HG02884 (cell line): ENCODE data around the gene GJC3.
"Not testable (repeated sequence)": the region's sequence is repeated elsewhere in the genome, so short reads cannot be mapped to it uniquely, and the experiment has no call there.

Source experiments
- ATAC-seq: cut with Tn5 transposase; IDR thresholded peaks from one replicate; pipeline ENCODE4 v1.9.1; 2021; ENCODE audit warnings: mild to moderate bottlenecking, moderate library complexity; ENCODE audit not compliant: unreplicated experiment

The GJC3 gene

GRCh38 chr7:99930376-99930775 is 956 bp upstream of the GJC3 start:
- ATAC-seq: no peak

DNA sequence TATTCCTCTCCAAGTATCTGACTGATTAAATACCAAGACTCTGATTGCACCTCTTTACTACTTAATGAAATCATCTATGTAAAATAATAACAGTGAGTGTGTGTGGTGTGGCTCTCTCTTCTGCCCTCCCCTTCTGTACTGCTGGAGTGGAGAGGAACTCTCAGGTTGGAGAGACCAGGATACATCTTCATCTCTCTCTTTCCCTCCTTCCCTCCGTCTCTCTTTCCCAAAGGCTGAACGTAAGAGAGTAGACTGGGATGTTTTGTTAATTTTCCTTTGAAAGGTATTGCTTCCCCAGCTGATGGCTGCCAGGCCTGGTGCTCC is 272 bp upstream of the GJC3 start:
- no peak for ATAC-seq

GRCh38 chr7:99928188-99928587 is 1.2 kb downstream of the GJC3 start:
- ATAC-seq: no peak

- ATAC-seq: no peak
Observed at GRCh38 chr7:99927536-99927935, 1.9 kb downstream of the GJC3 start.

- no peak for ATAC-seq
Observed at GRCh38 chr7:99926321-99926720, 3.1 kb downstream of the GJC3 start.

DNA sequence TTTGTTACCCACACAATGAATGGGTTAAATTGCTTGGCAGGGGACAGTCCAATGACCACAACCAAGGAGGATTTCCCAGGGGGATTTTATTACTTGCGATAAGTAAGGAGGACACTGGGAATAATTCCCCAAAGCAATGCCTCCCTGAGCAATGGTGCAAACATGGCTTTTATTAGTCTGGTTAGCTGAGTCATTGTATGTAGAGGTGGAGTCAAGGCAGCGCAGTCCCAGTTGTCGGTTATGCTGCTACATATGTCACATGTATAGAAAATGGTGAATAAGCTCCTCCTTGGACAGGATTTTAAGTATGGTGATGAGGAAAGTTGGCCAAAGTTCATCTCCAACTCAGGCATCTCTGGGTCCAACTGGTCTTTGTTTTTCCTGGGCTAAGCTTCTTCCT is 6.2 kb downstream of the GJC3 start:
- ATAC-seq: no peak

GRCh38 chr7:99920149-99920548 is 9.3 kb downstream of the GJC3 start:
- ATAC-seq: no peak

DNA sequence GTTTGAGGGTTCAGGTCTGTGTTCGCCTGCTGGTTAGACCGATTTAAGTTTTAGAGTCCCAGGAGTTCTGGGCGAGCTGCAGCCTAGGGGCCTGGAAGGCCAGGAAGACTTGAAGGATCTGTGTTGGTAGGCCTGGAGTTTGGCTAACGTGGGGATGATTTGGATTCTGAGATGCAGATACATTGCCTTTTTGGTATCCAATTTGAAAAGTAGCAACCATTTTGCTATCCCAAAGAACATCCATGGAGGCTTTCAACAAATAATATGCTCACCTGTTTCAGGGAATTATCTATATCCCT is 9.7 kb downstream of the GJC3 start:
- no peak for ATAC-seq

GRCh38 chr7:99918959-99919813 is 10.2 kb downstream of the GJC3 start, which contains the start of gene TRIM4:
TSS of gene TRIM4 (minus strand) at chr7:99919530. CDS start at chr7:99919401, 129 bp downstream.
- ATAC-seq: peak; percentile 95

- ATAC-seq: no peak
Observed at GRCh38 chr7:99910976-99911375, 18.4 kb downstream of the GJC3 start.

DNA sequence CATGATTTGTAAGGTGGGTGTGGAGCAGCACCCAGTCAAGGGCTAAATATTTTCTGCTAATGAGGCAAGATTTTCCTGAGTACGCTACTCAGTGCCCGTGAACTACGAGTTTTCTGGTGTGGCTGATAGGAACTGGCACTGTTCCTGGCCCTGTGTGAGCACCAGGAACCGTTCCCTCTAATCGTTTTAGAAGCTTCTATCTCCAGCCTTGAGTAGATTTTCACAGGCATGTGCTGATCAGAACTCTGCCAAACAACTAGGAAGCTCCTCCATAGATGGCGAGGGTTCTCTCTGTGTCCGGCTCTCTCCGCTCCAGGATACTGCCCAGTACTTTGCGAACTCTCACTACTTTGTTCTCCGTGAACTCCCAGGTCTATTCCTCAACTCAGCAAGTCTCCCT is 27.8 kb downstream of the GJC3 start:
- ATAC-seq: no peak

DNA sequence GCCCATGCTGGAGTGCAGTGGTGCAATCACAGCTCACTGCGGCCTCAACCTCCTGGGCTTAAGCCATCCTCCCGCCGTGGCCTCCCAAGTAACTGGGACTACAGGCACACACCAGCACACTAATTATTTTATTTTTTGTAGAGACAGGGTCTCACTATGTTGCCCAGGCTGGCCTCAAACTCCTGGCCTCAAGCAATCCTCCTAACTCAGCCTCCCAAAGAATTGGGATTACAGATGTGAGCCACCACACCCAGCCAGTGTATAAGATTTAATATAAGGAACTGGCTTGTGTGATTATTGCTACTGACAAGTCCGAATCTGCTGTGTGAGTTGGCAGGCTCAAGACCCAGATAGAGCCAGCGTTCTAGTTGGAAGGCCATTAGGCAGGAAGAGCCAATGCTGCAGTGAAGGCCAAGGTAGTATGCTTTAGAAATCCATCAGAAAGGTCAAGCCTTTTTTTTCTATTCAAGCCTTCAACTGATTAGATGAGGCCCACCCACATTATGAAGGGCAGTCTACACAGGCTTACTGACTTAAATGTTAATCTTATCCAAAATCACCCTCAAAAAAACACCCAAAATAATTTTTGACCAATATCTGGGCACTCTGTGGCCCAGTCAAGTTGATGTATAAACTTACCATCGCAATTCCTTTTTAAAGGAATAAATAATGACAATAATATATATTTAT is 29.4 kb downstream of the GJC3 start:
- no peak for ATAC-seq

DNA sequence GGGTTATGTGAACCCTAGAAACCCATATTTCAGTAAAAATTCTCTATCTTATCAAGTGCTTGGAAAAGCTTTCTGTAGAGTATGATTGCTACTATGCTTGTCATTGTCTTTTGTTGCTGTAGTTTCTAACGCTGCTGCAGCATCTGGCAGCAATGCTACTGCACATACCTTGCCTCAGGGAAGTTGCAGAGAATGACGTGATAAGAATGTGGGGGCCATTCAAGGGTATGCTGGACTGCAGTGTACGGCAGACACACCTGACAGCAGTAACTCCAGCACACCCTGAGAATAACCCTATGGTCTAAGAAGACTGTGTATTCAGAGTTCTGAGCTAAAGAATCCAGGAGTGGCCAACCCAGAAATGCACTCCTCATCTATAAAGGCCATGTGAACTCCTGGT is 30.6 kb downstream of the GJC3 start:
- ATAC-seq: no peak

GRCh38 chr7:99898023-99898357 is 31.4 kb downstream of the GJC3 start:
- ATAC-seq: no peak

DNA sequence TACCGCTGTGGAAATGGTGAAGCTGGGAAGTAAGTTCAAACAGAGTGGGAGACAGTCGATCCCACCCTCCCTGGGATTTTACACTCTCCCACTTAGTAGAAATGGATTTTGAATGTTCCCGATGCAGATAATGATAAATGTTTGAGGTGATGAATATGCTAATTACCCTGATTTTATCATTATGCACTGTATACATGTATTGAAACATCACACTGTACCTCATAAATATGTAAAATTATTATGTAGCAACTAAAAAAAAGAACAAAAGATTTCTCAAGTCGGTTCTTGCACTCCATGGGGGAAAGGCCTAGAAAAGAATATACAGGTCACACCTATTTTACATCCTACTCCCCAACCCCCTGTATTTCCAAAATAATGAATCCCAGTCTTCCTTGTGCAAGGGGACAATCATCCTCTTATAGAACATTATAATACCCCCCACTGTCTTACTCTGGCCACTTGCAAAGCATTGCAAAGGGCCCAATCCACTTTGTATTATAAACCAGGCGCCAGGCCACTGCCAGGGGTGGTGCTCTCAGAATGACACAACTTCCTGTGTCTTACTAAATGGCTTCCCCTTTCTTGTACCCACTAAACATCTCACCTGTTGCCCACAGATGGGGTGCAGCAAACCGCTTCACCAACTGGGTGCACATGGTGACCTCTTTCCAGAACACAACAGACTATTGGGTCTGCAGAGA is 31.9 kb downstream of the GJC3 start:
- no peak for ATAC-seq

DNA sequence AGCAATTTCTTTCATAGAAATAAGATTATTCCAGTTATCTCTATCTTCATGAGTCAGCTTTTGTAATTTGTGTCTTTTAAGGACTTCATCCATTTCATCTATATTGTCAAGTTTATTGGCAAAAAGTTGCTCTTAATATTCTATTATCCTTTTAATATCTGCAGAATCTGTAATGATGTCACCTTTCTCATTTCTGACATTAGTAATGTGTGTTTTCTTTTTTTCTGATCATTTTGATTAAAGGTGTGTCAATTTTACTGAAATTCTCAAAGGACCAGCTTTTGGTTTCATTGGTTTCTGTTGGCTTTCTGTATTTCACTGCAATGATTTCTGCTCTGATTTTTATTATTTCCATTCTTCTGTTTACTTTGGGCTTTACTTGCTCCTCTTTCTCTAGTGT is 34.7 kb downstream of the GJC3 start:
- ATAC-seq: no peak

GRCh38 chr7:99893280-99893679 is 36.1 kb downstream of the GJC3 start:
- ATAC-seq: no peak

DNA sequence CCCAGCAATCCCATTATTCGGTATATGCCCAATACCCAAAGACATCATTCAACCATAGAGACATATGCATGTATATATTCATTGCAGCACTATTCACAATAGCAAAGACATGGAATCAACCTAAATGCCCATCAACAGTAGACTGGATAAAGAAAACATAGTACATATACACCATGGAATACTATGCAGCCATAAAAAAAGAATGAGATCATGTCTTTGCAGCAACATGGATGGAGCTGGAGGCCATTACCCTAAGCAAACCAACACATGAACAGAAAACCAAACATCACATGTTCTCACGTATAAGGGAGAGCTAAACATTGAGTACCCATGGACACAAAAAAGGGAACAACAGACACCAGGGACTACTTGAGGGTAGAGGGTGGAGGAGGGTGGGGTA is 39.1 kb downstream of the GJC3 start:
- ATAC-seq: not testable (repeated sequence)

DNA sequence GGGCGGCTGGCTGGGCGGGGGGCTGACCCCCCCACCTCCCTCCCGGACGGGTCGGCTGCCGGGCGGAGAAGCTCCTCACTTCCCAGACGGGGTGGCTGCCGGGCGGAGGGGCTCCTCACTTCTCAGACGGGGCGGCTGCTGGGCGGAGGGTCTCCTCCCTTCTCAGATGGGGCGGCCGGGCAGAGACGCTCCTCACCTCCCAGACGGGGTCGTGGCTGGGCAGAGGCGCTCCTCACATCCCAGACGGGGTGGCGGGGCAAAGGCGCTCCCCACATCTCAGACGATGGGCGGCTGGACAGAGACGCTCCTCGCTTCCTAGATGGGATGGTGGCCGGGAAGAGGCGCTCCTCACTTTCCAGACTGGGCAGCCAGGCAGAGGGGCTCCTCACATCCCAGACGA is 41.1 kb downstream of the GJC3 start:
- not testable (repeated sequence) for ATAC-seq

DNA sequence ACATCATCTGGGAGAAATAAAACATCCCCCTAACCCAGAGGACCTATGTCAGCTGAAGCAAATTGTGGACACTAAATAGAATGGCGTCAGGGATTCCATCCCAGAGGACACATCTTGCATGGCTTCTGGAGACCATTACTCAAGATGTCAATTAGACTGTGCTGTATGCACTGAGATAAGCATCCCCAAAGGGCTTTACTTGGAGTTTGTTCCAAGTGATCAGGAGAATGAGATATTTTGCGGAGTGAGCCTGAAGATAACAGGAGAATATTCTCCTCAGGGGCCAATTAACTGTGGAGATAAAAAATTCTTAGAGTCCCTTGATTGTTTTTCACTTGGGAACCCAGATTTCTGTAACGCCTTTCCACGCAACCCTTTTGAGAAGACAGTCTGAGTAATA is 48.0 kb downstream of the GJC3 start:
- no peak for ATAC-seq

GRCh38 chr7:99876933-99877332 is 52.5 kb downstream of the GJC3 start, which contains the start of gene OR2AE1:
TSS of gene OR2AE1 (minus strand) at chr7:99877033. CDS start at chr7:99877033, 0 bp downstream.
- ATAC-seq: no peak

DNA sequence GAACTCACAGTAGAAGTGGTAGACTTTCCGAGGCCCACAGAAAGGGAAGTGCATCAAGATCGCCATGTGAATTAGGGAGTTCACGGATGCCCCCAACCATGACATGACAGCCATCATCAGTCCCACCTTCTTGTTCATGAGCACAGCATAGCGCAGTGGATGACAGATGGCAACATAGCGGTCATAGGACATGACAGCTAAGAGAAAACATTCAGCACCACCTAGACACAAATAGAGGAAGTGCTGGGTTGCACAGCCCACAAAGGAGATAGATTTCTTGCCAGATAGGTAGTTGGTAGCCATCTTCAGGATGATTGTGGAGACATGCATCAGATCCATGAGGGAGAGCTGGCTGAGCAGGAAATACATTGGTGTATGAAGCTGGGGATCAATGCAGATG is 52.9 kb downstream of the GJC3 start:
- ATAC-seq: no peak
